Measurements from ENCODE around the gene CDKAL1.
"Not testable (repeated sequence)": the region's sequence is repeated elsewhere in the genome, so short reads cannot be mapped to it uniquely, and the experiment has no call there.

CDKAL1 gene

GRCh38 chr6:21049572-21049971, 515.3 kb downstream of the CDKAL1 start:
- DNase-seq: no peak

DNA sequence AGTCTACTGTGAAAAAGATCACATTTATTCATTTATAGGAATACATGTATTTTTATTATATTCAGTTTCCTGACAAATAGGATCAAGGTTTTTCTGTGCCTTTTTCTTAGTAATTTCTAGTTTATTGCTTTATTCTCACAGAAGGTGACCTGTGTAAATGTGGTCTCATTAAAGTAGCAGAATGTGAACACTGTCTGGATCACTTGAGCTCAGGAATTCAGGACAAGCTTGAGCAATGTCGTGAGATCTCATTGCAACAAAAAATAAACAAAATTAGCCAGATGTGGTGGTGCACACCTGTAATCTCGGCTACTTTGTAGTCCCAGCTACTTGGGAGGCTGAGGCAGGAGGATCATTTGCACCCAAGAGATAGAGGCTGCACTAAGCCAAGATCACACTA, 516.7 kb downstream of the CDKAL1 start:
- no peak for DNase-seq

DNA sequence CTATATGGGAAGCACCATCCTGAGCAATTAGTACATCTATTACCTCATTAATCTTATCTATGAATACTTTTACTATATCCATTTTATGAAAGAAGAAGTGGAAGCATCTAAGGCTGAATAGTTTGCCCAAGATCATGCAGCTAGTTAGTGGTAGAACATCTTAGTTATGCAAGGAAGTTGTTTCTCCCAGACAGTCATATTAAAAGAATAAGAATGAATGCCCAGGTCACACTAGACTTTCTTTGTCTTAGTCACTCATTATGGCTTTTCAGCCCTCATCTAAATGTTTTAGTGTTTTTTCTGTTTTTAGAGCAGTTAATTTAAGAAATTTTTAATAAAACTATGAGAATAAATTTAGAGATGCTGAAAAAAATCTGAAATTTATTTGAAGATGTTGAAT, 517.5 kb downstream of the CDKAL1 start:
- no peak for DNase-seq

GRCh38 chr6:21053612-21054011, 519.4 kb downstream of the CDKAL1 start:
- no peak for DNase-seq

DNA sequence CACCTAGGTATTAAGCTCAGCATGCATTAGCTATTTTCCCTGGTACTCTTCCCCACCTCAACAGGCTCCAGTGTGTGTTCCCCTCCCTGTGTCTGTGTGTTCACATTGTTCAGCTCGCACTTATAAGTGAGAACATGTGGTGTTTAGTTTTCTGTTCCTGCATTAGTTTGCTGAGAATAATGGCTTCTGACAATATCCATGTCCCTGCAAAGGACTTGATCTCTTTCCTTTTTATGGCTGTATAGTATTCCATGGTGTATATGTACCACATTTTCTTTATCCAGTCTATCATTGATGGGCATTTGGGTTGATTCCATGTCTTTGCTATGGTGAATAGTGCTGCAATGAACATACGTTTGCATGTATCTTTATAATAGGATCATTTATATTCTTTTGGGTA, 521.2 kb downstream of the CDKAL1 start:
- not testable (repeated sequence) for DNase-seq

DNA sequence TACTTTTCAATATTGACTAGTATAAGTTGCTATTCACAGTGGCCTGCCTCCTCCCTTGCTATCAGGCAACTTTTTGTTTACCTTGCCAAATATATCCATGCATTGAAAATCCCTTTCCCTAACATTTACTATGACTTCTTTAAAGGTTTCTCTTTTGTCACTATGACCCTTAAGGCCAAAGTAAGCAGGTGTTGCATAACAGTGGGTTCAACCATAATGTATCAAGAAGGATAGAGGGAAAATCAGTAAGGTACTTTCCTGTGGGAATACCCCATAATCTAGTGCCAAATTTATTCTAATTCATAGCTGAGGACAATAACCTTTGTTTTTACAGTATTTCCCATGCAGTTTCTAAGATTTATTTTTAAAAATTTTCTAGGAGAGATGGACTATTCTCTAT, 527.6 kb downstream of the CDKAL1 start:
- no peak for DNase-seq

GRCh38 chr6:21064756-21065340, 530.6 kb downstream of the CDKAL1 start:
- DNase-seq: no peak

- no peak for DNase-seq
Measured at GRCh38 chr6:21067521-21067920, 533.3 kb downstream of the CDKAL1 start.

DNA sequence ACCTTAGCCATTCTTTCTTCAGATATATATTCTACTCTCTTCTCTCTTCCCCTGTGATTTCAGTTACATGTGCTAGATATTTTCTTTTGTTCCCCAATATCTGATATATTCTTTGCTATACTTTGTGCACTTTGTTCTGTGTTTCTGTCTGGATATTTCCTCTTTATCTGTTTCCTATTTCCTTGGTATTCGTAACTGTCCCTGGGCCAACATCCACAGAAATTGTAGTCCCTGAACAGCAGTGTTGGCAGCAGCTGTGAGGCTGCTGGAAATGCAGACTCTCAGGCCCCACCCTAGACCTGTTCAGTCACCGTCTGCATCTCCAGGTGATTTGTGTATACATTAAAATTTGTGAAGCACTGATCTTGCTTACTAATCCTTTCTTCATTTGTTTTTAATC, 536.4 kb downstream of the CDKAL1 start:
- no peak for DNase-seq

GRCh38 chr6:21071780-21072468, 537.7 kb downstream of the CDKAL1 start:
- no peak for DNase-seq

- peak; percentile 45 for DNase-seq
Measured at GRCh38 chr6:21073318-21073839, 539.1 kb downstream of the CDKAL1 start.

DNA sequence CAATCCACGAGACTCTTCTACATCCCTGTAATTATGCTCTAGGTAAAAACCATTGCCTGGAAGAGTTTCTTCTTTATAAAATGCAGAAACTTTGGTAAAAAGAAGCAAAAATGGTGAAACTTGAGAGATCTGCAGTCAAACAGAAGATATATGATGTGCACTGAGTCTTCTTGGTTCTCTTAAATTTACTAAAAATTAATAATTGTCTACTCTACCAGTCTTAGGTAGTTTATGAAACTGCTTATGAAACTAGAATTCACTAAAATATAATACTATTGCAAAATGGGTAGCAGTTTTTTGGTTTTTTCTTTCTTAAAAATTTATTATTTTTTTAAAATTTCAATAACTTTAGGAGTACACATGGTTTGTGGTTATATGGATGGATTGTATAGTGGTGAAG, 540.2 kb downstream of the CDKAL1 start:
- no peak for DNase-seq

DNA sequence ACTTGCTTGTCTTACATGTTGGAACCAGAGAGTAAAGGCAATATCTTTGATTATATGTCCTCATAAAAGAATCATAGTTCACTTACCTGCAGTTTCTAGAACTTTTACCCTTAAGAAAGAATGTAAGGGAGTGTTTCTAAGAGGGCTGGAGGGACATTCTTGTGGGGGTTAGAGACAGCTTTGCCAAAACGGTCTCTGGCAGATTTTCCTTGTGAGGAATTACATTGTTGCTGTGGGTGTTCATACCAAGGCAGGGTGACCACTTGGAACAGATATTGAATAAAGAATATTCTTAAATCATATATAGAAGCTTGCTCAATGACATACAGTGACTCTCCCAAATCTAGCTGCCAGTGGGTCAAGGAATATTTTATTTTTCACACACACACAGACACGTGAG, 541.7 kb downstream of the CDKAL1 start:
- DNase-seq: no peak

DNA sequence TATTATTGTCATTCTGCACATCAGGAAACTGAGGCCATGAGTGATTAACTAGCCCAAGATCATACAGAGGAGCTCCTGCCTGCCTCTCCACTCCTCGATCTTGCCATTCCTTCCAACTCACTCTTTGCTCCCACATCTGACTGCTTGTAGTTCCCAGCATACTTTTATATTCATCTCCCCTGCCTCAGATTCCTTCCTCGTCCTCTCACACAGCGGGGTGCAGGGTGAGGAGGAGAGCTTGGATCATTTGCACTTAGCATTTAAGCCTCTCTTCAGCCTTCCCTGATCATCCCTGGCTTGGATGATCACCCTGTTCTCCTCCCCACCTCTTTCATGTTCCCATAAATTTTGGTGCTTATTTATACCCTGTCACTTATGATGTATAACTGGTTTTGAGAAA, 544.2 kb downstream of the CDKAL1 start:
- DNase-seq: no peak

- no peak for DNase-seq
Measured at GRCh38 chr6:21079468-21080048, 545.3 kb downstream of the CDKAL1 start.

GRCh38 chr6:21080221-21080620, 546.0 kb downstream of the CDKAL1 start:
- DNase-seq: no peak

GRCh38 chr6:21082091-21082490, 547.8 kb downstream of the CDKAL1 start:
- no peak for DNase-seq

DNA sequence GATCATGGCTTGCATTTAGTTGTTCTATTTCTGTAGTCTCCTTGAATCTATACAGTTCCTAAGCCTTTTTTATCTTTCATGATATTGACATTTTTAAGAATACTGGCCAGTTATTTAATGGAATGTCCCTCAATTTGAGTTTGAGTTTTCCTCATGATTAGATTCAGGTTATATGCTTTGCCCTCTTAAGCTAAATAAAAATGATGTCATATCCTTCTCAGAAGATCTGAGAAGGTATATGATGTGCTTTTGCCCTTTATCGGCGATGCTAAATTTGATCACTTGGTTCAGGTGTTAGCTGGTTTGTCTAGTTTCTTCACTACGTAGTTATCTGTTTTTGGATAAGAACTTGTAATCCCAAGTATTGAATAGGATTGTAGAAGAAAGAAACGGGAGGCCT, 549.5 kb downstream of the CDKAL1 start:
- no peak for DNase-seq

DNA sequence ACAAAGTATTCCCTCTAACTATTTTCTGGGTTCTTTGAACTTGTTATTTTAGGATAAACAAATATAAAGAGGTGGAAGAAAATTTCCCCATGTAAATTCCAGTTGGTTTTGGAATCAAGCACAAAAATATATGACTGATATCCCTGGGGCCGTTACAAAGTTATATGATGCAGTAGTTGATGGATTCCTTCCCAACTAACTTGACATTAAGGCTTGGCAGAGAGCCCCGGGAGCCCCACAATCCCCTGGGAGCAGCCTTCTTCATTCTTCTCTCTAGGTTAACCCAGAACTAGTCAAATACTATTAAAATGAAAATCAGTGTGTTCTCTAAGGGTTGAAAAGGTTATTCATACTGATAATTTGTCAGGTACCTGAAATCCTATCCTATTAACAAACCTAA, 550.4 kb downstream of the CDKAL1 start:
- no peak for DNase-seq

DNA sequence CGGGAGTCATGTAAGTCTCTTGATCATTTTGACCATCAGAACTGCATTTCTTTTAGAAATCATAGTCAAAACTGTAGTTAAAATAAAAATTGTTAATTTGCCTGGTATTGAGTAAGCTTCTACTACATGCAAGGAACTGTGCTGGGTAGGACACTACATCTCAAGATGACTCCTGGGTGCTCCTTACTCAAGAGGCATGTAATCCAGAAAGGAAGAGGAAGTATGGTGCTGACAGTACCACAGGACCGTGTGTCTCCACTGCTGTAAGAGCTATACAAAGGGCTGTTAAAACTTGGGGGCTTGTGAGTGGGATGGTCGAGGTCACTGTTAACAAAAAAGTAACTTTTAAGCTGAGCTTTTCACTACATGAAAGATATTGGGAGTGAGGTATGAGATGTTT, 551.0 kb downstream of the CDKAL1 start:
- DNase-seq: no peak

DNA sequence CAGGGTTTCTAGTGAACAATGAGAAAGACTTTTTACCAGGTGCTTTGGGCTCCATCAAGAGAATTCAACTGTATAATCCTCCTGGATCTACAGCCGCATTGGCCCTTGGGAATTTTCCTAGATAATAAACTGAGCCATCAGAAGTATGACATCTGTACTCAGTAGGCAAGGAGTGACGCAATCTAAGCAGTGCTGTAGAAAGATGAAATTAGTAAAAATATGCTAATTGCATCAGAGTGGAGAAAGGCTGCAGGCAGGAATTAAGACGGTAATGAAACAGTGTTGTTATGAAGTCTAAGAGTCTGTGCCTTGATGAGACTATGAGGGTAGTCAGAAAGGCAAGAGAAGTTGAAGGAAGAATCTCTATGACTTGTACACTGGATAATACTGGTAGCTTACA, 551.4 kb downstream of the CDKAL1 start:
- no peak for DNase-seq

GRCh38 chr6:21087188-21087587, 552.9 kb downstream of the CDKAL1 start:
- no peak for DNase-seq

- no peak for DNase-seq
Measured at GRCh38 chr6:21091411-21091810, 557.2 kb downstream of the CDKAL1 start.

- not testable (repeated sequence) for DNase-seq
Measured at GRCh38 chr6:21092231-21092772, 558.0 kb downstream of the CDKAL1 start.

All from DMS 273 treated with DMSO at 0.1 percent for 48 hours (cell line).